ENCODE results near the gene IQCC. TPM values are rescaled to one million over a fixed set of nuclear protein-coding genes. Genes with fewer than 3 reads are reported as not detected.

Gene IQCC
- total RNA-seq, 1 donor from 2014 or later, result 2.3 TPM

DNA sequence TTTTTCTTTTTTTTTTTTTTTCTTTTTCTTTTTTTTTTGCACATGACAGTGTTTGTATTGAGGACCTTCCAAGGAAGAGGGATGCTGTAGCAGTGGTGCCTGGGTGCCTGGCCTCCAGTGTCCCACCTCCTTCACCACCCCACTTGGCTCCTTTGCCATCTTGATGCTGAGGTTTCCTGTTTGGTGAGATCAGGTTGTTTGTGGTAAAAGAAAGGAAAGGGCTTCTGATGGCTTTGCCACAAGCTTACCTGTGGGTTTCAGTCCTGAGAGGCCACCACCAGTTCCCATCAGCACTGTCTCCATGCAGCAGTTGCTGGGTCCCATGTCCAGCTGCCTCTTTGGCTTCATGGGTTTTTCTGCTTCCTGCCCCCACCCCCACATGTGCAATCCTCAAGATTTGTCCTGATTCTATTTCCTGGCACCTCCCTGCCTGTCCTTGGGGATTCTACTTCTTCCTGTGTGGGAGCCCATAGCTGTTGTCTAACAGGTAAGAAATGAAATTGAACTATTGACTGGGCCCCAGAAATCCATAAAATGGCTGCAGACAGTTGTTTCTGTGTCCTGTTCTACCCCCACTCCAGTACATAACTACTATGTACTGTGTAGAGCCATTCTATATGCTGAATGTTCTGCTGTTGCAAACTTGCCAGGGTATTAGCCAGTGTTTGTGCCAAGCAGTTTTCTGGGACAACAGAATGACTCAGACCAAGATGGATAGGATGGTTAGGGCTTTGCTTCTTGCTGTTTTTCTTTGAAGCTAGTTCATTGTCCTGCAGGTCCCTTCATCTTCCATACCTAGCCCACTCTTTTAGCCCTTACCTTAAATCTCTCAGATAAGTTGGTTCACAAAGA lies 9.3 kb upstream of the IQCC start:
- DNase-seq, result no peak

GRCh38 chr1:32197074-32197473 lies 8.4 kb upstream of the IQCC start:
- DNase-seq, result no peak

- no peak for DNase-seq
Measured at GRCh38 chr1:32197837-32198236, 7.6 kb upstream of the IQCC start.

DNA sequence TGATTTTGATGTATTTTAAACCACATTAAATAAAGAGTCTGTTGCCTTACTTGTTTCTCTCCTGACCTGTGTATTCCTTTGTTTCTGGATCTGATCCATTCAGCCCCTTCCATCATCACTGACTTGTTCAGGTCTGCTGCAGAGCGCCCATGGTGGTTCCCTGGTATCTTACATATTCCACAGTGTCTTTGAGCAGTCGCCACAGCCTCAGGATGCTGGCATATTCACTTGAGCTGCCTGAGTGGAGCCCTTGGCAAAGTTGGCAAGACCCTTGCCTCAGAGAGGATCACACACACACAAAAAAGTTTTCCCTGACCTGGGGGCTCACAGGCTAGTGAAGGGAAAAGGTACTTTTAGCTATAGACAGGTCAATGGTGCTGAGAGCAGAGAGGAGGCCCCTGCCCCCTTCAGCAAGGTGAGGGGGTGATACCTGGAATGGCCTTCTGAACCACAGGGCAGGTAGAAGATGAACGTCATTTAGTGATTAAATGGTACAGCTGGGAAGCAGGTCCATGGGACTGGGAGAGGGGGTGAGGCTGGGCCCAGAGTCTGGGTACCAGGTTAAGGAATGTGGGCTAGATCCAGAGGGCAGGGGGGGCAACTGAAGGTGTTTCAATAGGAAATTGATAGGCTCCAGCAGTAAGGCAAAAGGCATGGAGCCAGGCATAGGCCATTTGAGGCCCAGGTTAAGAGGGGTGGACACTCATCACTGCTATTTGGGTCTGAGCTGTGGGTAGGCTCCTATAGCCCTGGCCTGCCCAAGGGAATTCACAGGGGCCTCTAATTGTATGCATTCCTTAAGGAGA lies 7.0 kb upstream of the IQCC start:
- no peak for DNase-seq

DNA sequence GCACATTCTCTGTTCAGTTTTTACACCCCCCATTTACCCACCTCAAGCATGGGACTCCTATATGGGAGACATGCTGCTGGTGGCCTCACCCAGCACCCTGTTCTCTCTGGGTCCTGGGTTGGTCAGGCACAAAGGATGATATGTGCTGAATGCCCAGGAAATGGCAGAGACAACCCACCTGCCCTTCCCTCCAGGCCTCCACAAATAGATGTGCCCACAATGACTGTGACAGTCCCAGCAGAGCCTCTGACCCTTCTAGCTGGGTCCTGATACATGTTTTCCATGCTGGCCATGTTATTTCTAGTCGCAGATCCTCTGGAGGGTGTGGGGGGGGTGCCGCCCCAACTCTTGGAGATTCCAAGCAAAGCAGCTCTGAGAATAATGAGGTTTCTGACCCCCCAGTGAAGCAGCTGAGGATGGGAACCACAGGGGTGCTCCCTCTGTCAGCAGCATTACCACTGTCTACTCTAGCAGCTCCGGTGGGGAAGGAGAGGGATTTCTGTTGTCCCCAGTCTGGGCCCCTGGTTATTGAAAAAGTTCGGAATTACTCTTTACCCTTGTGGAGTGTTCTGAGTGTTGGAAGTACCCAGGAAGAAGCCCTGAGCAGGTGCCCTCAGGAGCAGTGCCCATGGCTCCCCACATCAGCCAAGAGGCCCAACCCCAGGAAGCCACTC lies 6.3 kb upstream of the IQCC start:
- DNase-seq, result no peak

GRCh38 chr1:32199717-32200072 lies 5.8 kb upstream of the IQCC start:
- peak; percentile 24 for DNase-seq

DNA sequence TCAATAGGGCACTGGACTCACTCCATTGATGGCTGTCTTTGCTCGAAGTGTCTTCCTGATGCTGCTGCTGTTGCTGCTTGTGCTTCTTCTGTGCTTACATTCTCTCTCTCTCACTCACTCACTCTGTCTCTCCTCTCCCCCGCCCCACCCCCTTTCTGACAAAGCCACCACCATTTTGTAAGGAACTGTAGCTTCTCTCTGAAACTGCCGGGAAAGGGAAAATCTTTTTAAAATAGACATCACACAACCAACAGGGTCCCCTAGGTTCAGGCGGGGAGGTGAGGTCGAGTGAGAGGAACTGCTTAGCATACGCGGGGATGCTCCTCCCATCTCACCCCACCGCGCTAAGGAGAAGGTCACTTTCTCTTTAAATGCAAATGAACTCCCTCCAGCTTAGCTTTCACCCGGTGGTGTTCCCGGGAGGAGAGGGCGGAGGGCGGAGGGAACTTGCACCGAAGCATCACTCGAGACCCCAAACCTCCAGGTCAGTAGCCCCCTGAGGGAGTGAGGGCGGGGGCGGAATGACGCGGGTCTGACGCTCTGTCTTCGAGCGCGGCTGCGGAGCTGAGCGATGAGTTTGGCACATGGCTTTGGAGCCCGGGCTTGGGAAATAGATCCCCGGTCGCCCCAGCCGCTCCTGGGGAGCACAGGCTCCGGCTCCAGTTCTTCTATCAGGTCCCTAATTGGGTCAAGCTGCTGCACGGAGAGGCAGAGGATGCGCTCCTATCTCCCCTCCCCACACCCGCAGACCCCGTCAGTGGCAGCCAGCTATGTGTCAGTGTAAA lies 5.1 kb upstream of the IQCC start, which contains the start of gene CCDC28B:
Gene CCDC28B, plus strand, starts transcription at position 370 of the 785 bp plus-strand sequence. CDS start 1,341 bp downstream, outside the sequence.
- DNase-seq, result peak; percentile 62

DNA sequence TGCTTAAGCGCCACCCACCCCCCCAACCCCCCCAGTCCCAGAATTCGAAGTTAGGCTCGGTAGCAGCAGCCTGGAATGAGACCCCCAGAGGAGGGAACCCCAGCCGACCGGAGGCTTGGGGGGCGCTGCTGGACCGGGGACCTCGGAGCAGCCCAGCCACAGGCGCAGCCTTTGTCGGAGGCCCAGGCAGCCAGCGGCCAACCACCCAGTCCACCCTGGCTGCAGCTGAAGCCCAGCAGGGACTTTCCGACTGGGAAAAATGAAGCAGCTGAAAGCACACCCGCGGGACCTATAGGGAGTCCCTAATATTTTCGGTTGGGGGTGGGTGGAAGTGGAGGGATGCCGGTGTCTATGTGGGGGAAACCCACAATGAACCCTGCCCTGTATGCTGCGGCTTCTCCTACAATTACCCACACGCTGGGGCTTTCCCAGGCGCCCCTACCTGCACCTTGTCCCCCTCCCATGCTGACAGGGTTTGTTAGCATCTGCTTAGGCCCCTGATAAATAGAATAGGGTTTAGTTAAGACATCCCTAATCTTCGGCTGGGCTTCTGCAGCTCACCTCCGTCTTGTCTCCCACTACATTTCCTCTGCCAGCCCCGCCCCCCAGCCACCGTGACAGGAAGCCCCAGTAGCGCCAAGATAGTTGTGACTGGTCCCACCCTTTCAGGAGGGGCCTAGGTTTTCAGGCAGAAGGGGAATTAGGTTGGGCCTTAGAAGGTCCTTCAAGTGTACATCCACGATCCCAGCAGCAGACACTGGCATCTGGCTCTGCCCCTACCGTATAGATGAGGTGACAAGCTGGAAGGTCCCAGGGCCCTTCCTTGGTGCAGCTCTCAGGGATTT lies 4.2 kb upstream of the IQCC start:
- no peak for DNase-seq

DNA sequence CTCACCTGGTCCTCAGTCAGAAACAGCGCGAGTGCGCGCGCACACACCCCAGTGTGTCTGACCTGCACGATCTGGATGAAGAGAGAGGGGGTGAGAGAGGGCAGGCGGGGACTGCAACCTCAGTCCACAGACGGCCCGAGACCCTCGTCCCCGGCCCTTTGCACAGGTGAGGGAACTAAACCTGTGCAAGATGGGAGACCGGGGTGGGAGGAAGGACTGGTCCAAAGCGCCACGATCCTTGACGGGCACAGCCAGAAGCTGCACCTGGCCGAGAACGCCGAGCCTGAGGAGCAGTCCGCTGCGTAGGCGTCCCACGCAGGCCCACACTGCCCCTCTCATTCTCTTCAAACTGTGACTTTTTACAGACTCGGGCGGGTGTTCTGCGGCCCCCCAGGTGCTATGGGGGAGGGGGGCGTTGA lies 519 bp upstream of the IQCC start:
- DNase-seq, result no peak

GRCh38 chr1:32208469-32208868 lies 3.0 kb downstream of the IQCC start:
- no peak for DNase-seq

DNA sequence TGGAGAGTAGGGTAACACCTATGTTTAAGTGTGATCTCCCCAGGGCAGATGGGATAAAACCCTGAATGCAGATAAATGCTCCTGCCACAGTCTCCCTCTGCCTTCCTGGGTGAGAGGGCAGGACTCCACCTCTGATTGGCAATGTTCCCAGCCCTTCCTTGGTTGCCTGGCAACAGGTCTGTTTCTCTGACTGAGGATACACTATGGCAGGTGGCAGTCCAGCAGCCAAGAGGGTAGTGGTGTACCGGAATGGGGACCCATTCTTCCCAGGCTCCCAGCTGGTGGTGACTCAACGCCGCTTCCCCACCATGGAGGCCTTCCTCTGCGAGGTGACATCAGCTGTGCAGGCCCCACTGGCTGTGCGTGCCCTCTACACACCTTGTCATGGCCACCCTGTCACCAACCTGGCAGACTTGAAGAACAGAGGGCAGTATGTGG lies 3.4 kb downstream of the IQCC start, which contains the start of gene DCDC2B:
Gene DCDC2B, plus strand, starts transcription at position 199 of the 438 bp plus-strand sequence. Its CDS starts 5 bp downstream, at position 204.
- DNase-seq, result no peak

GRCh38 chr1:32215629-32216480 lies 10.4 kb downstream of the IQCC start:
- DNase-seq, result peak; percentile 15

DNA sequence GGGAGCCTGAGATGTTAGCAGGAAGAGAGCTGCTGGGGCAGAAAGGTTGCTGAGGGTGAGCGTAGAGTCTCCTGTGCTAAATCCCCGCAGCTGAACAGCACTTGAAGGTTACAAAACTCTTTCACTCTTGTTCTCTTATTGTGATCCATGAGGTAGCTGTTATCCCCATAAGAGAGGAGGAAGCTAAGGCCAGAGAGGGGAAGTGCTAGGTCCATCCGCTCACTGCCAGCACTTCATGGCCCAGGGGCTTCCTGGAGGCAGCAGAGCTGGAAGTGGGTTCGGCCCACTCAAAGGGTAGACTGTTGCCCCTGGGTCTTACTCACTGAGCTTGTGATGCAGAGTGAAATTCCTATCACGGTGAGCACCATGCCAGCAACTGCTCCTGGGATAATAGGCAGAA lies 11.1 kb downstream of the IQCC start:
- no peak for DNase-seq

DNA sequence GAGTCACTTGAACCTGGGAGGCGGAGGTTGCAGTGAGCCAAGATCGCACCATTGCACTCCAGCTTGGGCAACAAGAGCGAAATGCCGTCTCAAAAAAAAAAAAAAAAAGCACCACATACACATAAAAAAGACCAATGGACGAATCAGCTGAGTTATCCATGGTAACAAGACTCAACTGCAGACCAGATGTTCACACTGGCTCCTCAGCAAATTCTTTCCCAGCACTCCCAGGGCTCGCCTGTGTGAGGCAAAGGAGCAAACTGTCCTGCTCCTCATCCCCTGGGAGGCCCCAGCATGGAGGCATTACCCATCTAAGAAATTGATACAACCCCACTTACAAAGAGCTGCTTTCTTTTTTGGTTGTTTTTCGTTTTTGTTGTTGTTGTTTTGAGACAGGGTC lies 13.6 kb downstream of the IQCC start:
- DNase-seq, result no peak

DNA sequence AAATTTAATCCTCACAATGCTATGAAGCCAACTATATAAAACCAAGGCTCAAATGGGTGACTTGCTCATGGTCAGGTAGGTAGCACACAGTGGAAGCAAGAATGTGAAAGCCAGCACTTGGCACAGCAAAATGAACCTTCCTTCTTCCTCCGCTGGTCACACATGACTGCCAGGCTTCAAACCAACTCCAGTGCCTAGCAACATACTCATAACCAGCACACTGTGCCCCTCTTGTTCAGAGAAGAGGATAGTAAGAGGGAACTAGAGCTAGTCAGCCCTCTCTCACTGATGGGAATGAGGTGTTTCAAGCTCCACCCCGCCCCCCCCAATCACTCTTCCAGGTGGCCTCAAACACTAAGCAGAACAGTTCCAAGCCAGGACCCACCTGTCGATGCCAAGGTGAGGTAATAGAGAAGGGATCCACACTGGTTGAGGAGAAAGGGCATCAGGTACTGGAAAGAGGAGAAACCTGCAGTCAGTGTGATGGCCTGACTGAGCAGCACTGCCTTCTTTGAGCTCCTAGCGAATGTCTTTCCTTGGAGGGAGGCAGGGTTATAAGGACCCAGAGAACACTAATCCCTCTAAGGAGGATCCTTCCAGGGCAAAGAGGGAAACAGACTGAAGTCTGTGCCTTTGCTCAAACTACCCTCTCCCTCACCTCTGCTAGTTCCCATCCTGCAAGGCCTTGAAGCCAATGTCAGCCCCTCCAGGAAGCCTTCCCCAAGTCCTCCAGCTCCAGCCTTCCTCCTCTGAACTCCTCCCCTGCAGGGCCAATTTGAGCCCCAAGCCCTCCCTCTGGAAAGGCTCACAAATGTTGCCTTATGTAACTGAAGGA lies 15.5 kb downstream of the IQCC start:
- DNase-seq, result no peak

DNA sequence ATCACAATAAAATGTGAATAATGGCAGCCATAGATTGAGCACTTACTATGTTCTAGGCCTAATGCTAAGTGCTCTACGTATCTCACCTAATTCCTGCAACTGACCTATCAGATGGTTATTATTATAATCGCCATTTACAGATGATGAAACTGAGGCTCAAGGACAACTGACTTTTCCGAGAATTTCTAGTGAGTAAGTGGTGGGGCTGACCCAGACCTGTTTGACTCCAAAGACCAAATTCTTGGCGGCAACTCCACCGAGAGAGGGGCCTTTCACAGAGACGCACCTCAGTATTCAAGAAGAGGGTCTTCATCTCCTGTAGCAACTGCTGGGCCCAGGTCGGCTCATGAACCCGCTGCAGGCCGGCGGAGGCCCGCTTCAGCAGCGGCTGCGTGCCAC lies 16.1 kb downstream of the IQCC start:
- no peak for DNase-seq

- peak; percentile 90 for DNase-seq
Measured at GRCh38 chr1:32221980-32222755, 16.7 kb downstream of the IQCC start, which contains the start of the genes EIF3I and TMEM234. TSS of gene EIF3I (plus strand) at chr1:32222407. CDS start at chr1:32222442, 35 bp downstream. TSS of gene TMEM234 (minus strand) at chr1:32222353. CDS start at chr1:32222322, 31 bp downstream.

DNA sequence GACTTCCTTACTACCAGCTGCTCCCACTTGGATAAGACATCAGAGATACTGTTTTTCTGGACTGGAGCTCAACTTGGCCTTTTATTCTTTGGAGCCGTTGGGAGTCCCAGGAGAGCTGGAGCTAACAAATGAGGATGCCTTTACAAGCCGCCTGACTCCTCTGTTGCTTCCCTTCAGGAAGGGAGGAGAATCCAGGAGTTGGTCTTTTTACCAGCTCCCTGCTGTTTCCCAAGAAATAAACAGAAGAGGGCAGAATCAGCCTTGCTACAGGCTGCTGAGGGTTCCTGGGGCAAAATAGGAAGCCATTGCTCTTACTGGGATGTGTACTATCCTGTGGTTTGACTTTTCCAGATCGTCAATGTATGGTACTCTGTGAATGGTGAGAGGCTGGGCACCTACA lies 18.2 kb downstream of the IQCC start:
- DNase-seq, result no peak
